Measurements from ENCODE around the gene FAM229B. TPM values are rescaled to one million over a fixed set of nuclear protein-coding genes. Genes with fewer than 3 reads are reported as not detected.
"Not testable (repeated sequence)": the region's sequence is repeated elsewhere in the genome, so short reads cannot be mapped to it uniquely, and the experiment has no call there.

FAM229B gene
- polyA plus RNA-seq, 4 donors = 44.0 to 61.0 (median 47.7) TPM

DNA sequence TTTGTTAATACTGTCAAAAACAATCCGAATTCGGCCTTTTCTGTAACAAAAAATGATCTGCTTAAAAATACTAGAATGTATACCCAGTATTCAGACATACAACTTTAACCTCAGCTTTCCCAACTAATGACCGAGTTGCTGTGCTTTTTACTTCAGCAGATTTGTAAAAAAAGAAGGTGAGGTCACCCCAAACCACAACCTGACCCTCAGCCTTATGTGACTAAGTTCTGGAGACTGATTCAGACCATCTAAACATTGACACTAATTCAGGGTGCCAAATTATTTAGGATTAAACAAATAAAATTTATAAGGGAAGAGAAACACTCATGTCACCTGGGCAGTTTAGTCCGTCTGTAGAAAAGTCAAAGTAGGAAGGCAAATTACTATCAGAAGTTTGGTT, 25.8 kb upstream of the FAM229B start:
- no peak for DNase-seq (ENCODE audit: low read depth in 4 of 4, low spot score in 3 of 4)

DNA sequence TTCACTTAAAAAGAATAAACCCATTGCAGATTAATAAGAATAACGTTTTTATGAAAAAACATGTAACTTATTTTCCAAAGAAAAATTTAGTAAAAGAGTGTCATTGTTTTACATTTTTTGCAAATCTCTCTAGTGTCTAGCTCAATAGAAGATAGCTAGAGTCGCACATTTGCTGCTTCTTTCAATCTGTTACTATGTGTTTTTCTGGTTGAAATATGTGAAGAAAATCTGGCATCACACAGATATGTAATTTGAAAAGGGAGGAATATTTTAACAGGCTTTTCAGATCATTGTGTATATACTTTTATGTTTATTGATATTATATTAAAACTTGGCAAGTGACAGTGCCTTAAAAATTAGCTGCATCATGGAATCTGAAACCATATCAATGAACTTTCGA, 24.4 kb upstream of the FAM229B start:
- DNase-seq (ENCODE audit: low read depth in 4 of 4, low spot score in 3 of 4) = no peak

DNA sequence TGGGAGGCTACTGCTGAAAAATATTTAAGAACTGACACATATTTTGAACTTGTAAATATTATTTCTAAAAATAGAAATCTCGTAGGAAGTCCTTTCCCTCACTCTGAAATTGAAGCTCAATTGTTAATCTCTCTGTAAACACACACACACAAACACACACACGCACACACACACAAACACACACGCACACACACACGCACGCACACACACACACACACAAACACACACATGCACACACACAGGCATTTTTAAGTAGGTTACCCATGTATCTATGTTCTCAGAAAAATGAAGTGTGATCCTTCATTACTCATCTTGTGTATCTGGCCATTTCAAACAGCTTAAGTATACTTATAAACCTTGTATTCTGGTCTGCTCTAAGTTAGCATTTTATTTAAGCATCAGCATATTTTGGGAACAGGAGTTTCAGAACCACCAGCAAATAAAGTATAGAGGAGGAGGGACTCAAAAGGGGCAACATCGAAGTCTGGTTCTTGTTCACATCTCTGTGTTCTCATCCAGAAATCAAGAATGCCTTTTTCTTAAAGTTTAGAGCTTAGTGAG, 21.9 kb upstream of the FAM229B start:
- DNase-seq (ENCODE audit: low read depth in 4 of 4, low spot score in 3 of 4) = no peak

DNA sequence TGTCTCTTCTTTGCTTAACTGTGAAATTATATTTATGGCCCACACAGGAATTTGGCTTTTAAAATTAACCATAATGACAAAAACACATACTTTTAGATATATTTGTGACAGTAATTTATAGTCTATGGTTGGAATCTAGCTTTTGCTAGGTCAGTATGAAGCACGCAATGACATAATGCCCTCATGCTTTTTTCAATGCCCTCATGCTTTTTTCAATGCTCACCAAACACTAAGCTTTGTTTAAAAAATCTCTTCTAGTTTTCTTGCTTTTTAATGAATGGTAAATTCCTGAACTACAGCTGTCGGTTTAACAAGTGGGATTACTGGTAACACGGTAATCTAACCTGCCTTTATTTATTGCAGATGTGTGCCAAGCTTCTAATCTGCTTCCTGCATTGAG, 20.8 kb upstream of the FAM229B start:
- no peak for DNase-seq (ENCODE audit: low read depth in 4 of 4, low spot score in 3 of 4)

DNA sequence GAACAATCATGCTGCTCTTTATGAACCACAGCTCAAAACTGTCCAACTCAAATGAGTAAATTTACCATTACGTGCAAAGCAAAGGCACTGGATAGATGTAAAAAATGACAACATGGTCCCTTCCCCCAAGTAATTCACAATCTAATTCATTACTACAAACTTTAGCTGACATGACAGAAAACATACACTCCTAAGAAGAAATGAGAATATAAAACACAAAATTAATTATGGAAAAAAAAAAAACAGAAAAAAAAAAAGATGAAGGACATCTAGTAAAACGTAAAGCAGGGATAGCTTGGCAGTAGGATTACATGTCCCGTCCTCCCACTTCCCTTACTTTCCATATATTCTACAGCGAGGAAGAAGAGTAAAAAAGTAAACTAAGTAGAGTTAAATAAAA, 5.8 kb upstream of the FAM229B start:
- no peak for DNase-seq (ENCODE audit: low read depth in 4 of 4, low spot score in 3 of 4)

DNA sequence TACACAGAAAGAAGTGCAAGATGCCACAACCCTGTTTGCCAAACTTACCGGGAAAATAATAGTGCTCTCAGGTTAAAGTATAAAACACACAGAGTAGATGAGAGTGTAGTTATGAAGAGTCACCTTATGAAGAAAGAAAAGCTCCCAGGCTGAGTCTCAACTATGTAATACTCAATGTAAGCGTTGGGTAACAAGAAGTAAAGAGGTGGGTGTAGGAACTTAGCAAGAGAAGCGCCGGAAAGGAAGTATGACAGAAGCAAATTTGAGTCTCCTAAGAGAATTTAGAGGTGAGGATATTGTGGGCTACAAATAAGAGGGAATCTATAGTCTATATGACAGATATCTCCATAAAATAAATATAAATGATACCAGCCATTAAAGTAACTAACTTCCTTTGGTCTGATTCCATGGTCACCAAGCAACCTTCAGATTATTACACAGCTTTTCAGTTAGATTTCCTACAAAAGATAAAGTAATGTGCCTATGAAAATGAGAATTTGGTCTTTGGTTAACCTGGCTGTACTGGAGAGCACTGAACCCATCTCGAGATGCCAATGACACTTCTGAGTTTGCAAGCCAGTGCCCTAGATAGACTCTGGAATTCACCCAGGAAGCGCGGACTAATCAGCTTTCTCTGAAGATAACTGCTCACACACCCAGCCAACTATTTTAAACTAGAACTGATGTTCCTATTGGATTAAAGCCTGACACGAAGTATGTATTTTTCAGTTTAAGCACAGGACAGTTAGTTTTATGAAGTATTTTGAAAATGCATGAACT, 1.9 kb upstream of the FAM229B start:
- DNase-seq (ENCODE audit: low read depth in 4 of 4, low spot score in 3 of 4) = no peak

DNA sequence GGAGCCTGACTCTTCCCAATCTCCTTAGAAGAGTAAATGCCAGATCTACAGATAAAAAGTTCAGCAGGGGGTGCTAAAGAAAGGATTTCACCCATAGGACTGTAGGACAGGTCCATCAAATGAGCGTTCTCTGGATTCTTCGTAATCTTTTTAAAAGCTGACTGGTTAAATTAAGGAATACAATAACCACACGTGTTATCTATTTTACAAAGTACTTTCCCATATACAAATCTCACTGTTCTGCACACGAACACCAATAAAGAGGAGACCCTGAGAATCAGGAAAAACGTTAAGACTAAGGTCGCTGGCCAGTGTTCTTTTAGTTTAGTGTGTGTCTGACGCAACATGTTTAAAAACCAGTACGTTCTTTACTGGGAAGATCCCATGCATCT, 651 bp upstream of the FAM229B start:
- peak; percentile 20 to 54 (median 28) for DNase-seq (ENCODE audit: low read depth in 4 of 4, low spot score in 3 of 4)

DNA sequence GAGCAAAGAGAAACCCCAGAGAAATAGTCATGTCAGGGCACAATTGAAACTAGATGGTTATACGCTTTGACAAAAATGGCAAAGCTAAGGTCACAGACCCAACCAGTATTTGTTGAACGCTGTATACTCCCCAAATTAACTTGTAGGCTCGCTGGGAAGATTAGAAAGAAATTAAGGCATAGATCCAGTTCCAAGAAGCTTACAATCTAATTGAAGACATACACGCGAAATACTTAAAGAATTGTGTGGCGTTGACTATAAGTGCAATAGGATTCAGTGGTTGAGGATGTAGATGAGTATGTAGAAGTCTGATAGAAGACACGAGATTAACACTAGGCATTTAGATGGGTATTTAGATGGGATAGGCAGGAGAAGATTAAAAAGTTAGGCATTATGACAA, 525 bp downstream of the FAM229B start:
- peak in 2 of 4 donors; percentile 2 to 21 for DNase-seq (ENCODE audit: low read depth in 4 of 4, low spot score in 3 of 4)

DNA sequence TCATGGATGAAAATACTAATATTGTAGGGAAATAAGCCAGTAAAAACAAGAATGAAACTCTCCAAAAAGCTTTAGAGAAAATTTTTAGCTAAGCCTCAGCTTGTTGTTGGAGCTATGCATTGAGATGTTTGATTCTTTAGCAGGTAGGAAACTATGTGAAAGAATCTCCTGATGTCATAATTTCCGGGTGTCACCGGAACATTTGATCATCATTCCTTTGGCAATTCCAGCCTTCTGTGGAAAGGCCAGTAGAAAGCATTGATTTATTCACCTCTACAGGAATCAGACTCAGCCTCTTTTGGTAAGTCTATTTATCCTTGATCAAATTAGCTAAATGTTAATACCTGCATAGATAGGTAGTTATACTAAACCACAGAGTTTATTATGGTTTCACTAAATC, 9.5 kb downstream of the FAM229B start:
- no peak for DNase-seq (ENCODE audit: low read depth in 4 of 4, low spot score in 3 of 4)

DNA sequence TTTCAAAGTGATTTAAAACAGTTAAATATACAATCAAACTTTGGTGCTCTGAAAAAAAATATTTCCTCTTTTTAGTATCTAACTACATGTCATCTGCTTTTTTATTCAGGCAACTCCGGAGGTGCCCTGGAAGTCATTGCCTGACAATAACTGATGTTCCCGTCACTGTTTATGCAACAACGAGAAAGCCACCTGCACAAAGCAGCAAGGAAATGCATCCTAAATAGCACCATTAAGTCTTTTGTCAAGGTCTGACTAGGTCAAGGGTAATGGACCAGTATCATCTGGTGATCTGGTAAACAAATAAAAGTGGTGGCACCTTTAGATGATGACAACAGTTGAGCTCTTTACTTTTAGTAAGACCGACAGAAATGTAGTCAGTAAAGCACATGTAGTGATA, 13.2 kb downstream of the FAM229B start:
- DNase-seq (ENCODE audit: low read depth in 4 of 4, low spot score in 3 of 4) = no peak

DNA sequence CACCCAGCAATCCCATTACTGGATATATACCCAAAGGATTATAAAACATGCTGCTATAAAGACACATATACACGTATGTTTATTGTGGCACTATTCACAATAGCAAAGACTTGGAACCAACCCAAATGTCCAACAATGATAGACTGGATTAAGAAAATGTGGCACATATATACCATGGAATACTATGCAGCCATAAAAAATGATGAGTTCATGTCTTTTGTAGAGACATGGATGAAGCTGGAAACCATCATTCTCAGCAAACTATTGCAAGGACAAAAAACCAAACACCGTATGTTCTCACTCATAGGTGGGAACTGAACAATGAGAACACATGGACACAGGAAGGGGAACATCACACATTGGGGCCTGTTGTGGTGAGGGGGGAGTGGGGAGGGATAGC, 18.6 kb downstream of the FAM229B start:
- not testable (repeated sequence) for DNase-seq (ENCODE audit: low read depth in 4 of 4, low spot score in 3 of 4)

DNA sequence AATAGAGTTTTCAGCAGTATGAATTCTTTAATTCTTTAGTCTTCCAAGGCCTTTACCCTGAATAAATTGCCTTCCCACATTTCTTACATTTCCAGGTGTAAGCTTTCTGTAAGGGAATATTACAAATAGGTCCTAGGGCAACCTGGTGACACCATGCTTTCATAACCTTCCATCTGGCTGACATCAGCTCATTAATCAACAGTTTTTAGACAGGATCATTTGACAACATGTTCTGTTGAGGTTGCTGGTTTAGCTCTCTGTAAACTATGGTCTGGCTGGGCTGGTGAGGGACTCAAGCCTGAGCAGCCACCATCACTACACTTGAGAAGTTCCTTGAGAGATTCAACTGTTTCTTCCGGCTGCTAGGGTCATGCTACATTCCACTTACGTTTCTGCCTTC, 19.2 kb downstream of the FAM229B start:
- no peak for DNase-seq (ENCODE audit: low read depth in 4 of 4, low spot score in 3 of 4)

DNA sequence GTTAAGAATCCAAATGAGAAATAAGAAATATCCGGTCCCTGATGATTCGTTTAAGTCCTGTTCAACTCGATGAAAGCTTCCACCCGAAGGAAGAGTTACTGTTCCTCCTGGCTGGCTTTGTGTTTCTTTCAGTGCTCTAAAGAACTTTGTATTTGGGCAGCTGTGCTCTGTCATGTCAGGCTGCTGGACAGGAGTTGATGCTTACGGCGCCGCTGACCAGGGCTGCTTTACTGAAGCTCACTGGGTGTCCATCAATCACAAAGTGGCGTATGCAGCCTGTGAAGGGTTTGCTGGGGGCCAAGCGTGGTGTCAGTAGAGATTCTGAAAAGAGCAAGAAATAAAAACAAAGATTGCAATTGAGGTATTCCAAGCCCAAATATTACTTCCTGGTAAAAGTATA, 21.9 kb downstream of the FAM229B start:
- DNase-seq (ENCODE audit: low read depth in 4 of 4, low spot score in 3 of 4) = peak in 3 of 4 donors; percentile 18 to 39 (median 37)

DNA sequence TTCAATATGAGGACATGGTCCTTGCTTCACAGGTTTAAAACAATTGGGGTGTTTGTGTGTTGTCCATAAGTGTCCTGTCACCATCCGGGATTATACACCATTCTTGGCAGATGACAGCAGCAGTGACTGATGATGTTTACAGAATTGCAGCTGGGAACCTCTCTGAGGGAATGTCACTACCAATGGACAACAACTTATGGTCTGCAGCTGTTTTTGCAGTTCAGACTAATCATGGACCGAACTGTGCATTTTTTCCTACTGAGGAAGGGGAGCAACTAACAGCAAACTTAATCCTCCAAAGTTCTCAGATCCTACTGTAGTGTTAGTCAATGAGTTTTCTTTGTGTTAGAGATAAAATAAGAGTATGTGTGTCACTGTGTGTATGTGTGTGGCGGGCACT, 26.0 kb downstream of the FAM229B start:
- DNase-seq (ENCODE audit: low read depth in 4 of 4, low spot score in 3 of 4) = no peak

DNA sequence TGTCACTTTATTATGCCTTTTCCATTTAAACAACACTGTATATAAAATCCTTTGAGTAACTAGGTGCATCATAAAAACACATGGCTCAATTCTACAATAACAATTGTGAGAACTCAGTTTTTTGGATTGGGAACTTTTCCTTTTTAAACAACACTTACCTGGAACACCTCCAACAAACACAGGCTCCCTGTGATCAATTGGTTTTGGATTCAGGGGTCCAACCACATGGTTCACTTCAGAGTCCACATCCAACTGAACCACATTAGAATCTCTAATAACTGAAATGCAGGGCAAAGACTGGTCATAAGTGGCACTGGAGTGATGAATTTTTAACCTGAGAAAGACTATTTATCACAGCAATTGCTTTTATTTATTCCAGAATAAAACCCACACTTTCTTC, 26.5 kb downstream of the FAM229B start:
- no peak for DNase-seq (ENCODE audit: low read depth in 4 of 4, low spot score in 3 of 4)

DNA sequence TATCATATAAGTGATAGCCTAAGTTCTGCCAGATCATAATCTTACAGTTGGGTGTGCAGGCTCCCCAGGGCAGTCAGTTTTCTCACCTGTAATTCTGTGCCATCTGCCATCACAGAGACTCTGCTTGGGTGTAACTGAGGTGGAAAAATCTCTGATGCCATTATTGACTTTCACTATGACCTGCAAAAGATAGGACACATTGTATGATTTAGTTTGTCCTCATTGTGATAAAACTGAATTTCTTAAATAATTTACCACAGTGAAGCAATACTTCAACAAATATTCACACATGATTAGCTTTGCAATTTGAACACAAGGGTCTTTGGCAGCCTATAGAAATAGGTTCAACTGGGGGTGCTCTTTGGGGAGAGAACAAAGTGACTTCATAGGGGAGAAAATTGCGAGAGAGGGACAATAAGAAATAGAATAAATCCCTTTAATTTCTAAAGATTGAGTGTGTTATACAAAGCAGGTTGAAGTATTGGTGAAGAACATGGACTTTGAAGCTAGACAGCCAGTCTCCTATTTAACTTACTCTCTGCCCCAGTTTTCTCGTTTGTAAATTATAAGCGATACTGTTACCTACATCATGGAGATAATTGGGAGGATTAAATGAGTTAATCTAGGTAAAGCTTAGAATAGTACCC, 27.3 kb downstream of the FAM229B start:
- no peak for DNase-seq (ENCODE audit: low read depth in 4 of 4, low spot score in 3 of 4)

DNA sequence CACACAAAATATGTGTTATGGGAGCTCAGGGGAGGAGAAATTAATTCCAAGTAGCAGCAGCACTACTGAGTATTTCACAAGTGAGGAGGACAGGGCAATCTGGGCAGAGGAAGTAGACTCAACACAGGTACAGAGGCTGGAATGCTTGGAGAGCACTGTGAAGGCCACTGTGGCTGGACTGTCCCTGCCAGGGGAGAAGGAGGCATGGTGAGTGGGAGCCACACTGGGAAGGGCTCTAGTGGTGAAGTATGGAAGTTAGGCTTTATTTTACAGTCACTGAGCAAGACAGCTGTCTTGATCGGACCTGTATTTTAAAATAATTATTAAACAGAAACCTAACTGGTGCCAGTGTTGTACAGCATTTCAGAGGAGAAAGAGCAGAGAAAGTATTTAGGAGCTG, 28.8 kb downstream of the FAM229B start:
- DNase-seq (ENCODE audit: low read depth in 4 of 4, low spot score in 3 of 4) = no peak

DNA sequence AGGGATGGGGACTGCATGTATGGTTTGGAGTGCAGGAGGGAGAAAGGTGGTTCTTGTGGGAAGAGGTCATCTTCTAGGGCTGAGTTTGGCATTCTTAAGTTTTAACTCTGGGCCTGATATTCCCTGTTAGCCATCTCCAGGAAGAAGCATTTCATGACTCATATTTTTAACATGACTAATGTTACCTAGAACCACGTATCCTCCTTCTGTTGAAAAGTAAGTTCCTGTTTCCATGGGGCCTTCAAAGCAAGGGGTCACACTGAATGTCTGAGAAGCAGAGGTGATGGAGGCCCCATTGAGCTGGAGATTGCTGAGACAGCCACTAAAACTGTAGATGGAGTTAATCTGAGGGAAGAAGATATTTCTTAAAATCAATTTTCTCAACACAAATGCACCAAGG, 30.2 kb downstream of the FAM229B start:
- DNase-seq (ENCODE audit: low read depth in 4 of 4, low spot score in 3 of 4) = no peak

DNA sequence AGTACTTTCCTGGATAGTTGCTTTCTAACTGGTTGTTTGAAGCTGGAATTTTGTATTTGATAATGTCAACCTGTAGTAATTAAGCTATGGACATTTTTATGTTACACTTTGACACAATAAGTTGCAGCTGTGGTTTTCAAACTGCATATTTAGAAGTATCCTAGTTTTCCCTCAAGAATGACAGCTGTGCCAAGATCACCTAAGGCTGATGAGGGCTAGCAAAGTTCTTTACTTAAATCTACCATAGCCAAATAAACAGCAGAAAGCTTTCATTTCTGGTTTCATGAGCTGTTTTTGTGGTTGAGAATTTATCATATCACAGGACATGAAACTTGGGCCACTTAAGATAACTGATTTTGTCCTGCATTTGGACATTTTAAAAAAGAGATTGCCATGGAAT, 30.6 kb downstream of the FAM229B start:
- DNase-seq (ENCODE audit: low read depth in 4 of 4, low spot score in 3 of 4) = no peak

DNA sequence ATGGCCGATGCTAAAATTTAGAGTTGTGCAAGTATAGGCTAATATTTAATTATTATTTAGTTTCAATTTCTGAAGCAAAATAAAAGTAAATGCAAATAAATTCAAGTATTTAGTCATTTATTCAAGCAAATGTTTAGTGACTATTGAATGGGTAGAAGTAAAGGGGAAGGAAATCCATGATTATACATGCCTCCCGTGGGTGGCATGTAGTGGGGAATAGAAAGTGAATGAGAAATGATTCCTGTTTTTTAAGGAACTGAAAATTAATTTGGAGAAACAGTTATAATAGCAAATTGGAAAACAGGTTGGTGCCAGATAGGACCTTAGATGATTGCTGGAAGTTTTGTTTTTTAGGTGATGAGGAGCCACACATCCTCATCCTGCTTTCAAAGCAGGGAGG, 35.4 kb downstream of the FAM229B start:
- DNase-seq (ENCODE audit: low read depth in 4 of 4, low spot score in 3 of 4) = no peak

DNA sequence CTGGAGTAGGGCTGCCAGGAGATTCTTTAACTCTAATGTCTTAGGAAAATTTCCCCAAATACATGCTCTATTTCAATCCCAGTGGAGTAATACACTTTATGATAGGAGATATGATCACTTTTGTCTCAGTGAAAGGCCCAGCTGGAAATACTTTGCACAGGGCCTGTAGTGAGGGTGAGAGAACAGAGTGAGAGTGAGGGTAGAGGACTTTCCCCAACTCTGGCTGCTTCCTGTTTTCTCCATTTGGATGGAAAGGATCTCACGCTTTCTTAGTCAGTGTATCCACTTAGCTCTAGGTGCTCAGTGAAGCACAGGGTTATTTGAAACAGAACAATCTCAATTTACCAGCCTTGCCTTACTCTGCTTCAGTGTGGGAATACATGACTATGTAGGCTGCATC, 36.6 kb downstream of the FAM229B start:
- no peak for DNase-seq (ENCODE audit: low read depth in 4 of 4, low spot score in 3 of 4)

DNA sequence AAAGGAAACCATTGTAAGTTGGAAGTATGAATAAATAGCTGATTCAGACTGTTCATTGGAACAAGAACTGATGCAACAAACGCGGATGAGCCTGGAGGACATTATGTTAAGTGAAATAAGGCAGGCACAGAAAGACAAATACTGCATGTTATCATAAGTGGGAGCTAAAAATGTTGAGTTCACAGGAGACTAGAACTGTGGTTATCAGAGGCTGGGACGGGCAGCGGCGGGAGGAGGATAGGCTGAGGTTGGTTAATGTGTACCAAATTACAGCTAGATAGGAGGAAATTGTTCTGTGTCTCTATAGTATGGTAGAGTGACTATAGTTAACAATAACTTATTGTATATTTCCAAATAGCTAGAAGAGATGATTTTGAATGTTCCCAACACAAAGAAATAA, 40.8 kb downstream of the FAM229B start:
- no peak for DNase-seq (ENCODE audit: low read depth in 4 of 4, low spot score in 3 of 4)
